SK-N-SH (cell line): ENCODE data around the gene SLC39A3. TPM values are rescaled to one million over a fixed set of nuclear protein-coding genes. Genes with fewer than 3 reads are reported as not detected.

ENCODE experiments used
- CTCF ChIA-PET: fragments of 300-600, 350-600 bp; formaldehyde crosslinking; extraction: SDS; loops from one replicate; lab custom pipeline; 2021; lab: Yijun Ruan, JAX
- POLR2A ChIA-PET: fragments of 350-600 bp; sonication (Branson Sonifier 250); formaldehyde crosslinking; extraction: SDS; loops from one replicate; lab custom pipeline; 2020; ENCODE audit warnings: antibody characterized with exemption, inconsistent platforms; lab: Yijun Ruan, JAX
- DNase-seq: peaks from one replicate; pipeline ENCODE4 v3.0.0; 2012
- H2AFZ ChIP-seq: fragments of 200-600 bp; sonication (generic); 2 replicates; pipeline ENCODE4 v1.8.1; 2016; ENCODE audit warnings: antibody characterized with exemption, mild to moderate bottlenecking, low read depth
- H3F3A ChIP-seq: fragments of 200-600 bp; sonication (generic); replicated peaks from 2 replicates; pipeline ENCODE3; 2016; ENCODE audit warnings: antibody characterized with exemption, mild to moderate bottlenecking; ENCODE audit not compliant: insufficient read depth
- H3K27ac ChIP-seq, 2 experiments: fragments of 200-500 bp in 1 of 2; fragments of 200-600 bp in 1 of 2; sonication (Bioruptor generic) in 1 of 2; sonication (generic), shearing (Covaris generic) in 1 of 2; 2 replicates each; pipeline versions ENCODE4 v1.5.1 to v1.6.1; 2014 to 2016; ENCODE audit warnings: low read depth in 2 of 2, inconsistent platforms in 1 of 2, low read length in 1 of 2, mild to moderate bottlenecking in 1 of 2, mixed read lengths in 1 of 2
- H3K27me3 ChIP-seq: fragments of 200-600 bp; sonication (generic), shearing (Covaris generic); 2 replicates; pipeline ENCODE4 v1.6.1; 2016; ENCODE audit warnings: mixed run types; ENCODE audit not compliant: insufficient read depth
- H3K36me3 ChIP-seq, 2 experiments: fragments of 200-500 bp in 1 of 2; fragments of 200-600 bp in 1 of 2; sonication (Bioruptor generic) in 1 of 2; sonication (generic) in 1 of 2; replicated peaks in 1 of 2; 2 replicates each; pipeline versions ENCODE3 to v1.5.1; 2014 to 2016; ENCODE audit warnings: low read length in 1 of 2, mild to moderate bottlenecking in 1 of 2; ENCODE audit not compliant: insufficient read depth in 2 of 2, control insufficient read depth in 1 of 2
- H3K4me1 ChIP-seq, 2 experiments: fragments of 200-500 bp in 1 of 2; fragments of 200-600 bp in 1 of 2; sonication (Bioruptor generic) in 1 of 2; sonication (generic), shearing (Covaris generic) in 1 of 2; 2 replicates each; pipeline versions ENCODE4 v1.5.1 to v1.6.1; 2014 to 2016; ENCODE audit warnings: low read depth in 1 of 2, low read length in 1 of 2, mixed run types in 1 of 2; ENCODE audit not compliant: insufficient read depth in 2 of 2, control insufficient read depth in 1 of 2
- H3K4me2 ChIP-seq: fragments of 200-600 bp; sonication (generic), shearing (Covaris generic); 2 replicates; pipeline ENCODE4 v1.6.1; 2017; ENCODE audit warnings: mixed run types
- H3K4me3 ChIP-seq, 2 experiments: fragments of 200-500 bp in 1 of 2; fragments of 200-600 bp in 1 of 2; sonication (Bioruptor generic) in 1 of 2; sonication (generic), shearing (Covaris generic) in 1 of 2; 2 replicates each; pipeline versions ENCODE4 v1.5.1 to v1.8.1; 2014 to 2016; ENCODE audit warnings: low read depth in 2 of 2, inconsistent platforms in 1 of 2, low read length in 1 of 2, mild to moderate bottlenecking in 1 of 2, mixed read lengths in 1 of 2, moderate library complexity in 1 of 2
- H3K79me2 ChIP-seq: fragments of 200-600 bp; sonication (generic); 2 replicates; pipeline ENCODE4 v1.8.1; 2017; ENCODE audit warnings: mild to moderate bottlenecking; ENCODE audit not compliant: insufficient read depth
- H3K9ac ChIP-seq: fragments of 200-600 bp; sonication (generic); 2 replicates; pipeline ENCODE4 v1.6.1; 2017; ENCODE audit warnings: mixed run types
- H3K9me2 ChIP-seq: fragments of 200-600 bp; sonication (generic); 2 replicates; pipeline ENCODE4 v1.6.1; 2017; ENCODE audit warnings: mixed run types
- H3K9me3 ChIP-seq: fragments of 200-600 bp; sonication (generic); 2 replicates; pipeline ENCODE4 v1.6.1; 2017; ENCODE audit warnings: mixed run types, mild to moderate bottlenecking, moderate library complexity
- H4K20me1 ChIP-seq: fragments of 200-600 bp; sonication (generic); 2 replicates; pipeline ENCODE4 v1.6.1; 2017; ENCODE audit warnings: mild to moderate bottlenecking, mixed run types; ENCODE audit not compliant: insufficient read depth
- CTCF ChIP-seq: fragments of 200-600 bp; sonication (generic); IDR thresholded peaks from 2 replicates; pipeline ENCODE4 v1.6.1; 2017; ENCODE audit warnings: antibody characterized with exemption, mild to moderate bottlenecking, moderate library complexity
- EZH2phosphoT487 ChIP-seq: fragments of 200-600 bp; sonication (generic); IDR thresholded peaks from 2 replicates; pipeline ENCODE4 v1.6.1; 2017; ENCODE audit warnings: low read depth, mixed run types, mild to moderate bottlenecking, antibody characterized with exemption, moderate library complexity, borderline replicate concordance
- FOSL2 ChIP-seq: IDR thresholded peaks from 2 replicates; pipeline ENCODE4 v1.4.0; 2012; ENCODE audit warnings: low read depth, mild to moderate bottlenecking, moderate library complexity, borderline replicate concordance
- FOXM1 ChIP-seq: IDR thresholded peaks from 2 replicates; pipeline ENCODE4 v1.4.0; 2012; ENCODE audit warnings: low read depth, mild to moderate bottlenecking
- IRF3 ChIP-seq: fragments of 150-350 bp; IDR thresholded peaks from 2 replicates; pipeline ENCODE4 v1.6.1; 2016; ENCODE audit warnings: mild to moderate bottlenecking, low read depth, low read length
- JUND ChIP-seq: IDR thresholded peaks from 2 replicates; pipeline ENCODE4 v1.4.0; 2012
- MAX ChIP-seq: IDR thresholded peaks from 2 replicates; pipeline ENCODE4 v1.4.0; 2012; ENCODE audit warnings: low read depth
- MXI1 ChIP-seq: IDR thresholded peaks from 2 replicates; pipeline ENCODE4 v1.6.1; 2012; ENCODE audit warnings: mild to moderate bottlenecking, low read depth, low read length, improper control_type of control experiment
- NRF1 ChIP-seq: IDR thresholded peaks from 2 replicates; pipeline ENCODE4 v1.6.1; 2012; ENCODE audit warnings: low read depth, mild to moderate bottlenecking, low read length
- PBX3 ChIP-seq: IDR thresholded peaks from 2 replicates; pipeline ENCODE4; 2012
- RAD21 ChIP-seq: IDR thresholded peaks from 2 replicates; pipeline ENCODE4 v1.6.1; 2012; ENCODE audit warnings: mild to moderate bottlenecking, low read length
- RFX5 ChIP-seq: IDR thresholded peaks from 2 replicates; pipeline ENCODE4 v1.6.1; 2012; ENCODE audit warnings: mild to moderate bottlenecking, improper control_type of control experiment, low read length
- RXRA ChIP-seq: IDR thresholded peaks from 2 replicates; pipeline ENCODE4 v1.4.0; 2012; ENCODE audit warnings: low read depth, mild to moderate bottlenecking, borderline replicate concordance
- SIN3A ChIP-seq: IDR thresholded peaks from 2 replicates; pipeline ENCODE4 v1.6.1; 2012; ENCODE audit warnings: low read depth, mild to moderate bottlenecking, low read length, moderate library complexity, borderline replicate concordance
- SMC3 ChIP-seq: IDR thresholded peaks from 2 replicates; pipeline ENCODE4 v1.6.1; 2012; ENCODE audit warnings: low read depth, low read length, improper control_type of control experiment
- TAF1 ChIP-seq: IDR thresholded peaks from 2 replicates; pipeline ENCODE4 v1.6.1; 2012; ENCODE audit warnings: low read depth, mild to moderate bottlenecking, low read length, moderate library complexity, borderline replicate concordance
- USF1 ChIP-seq: IDR thresholded peaks from 2 replicates; pipeline ENCODE4 v1.4.0; 2012; ENCODE audit warnings: low read depth, borderline replicate concordance
- WGBS: methylation state at CpG from one replicate; pipeline ENCODE4 v1.1.6; 2017; ENCODE audit warnings: low lambda C conversion rate; 5-methylcytosine and 5-hydroxymethylcytosine counted together
- polyA plus RNA-seq, 3 experiments: library from polyadenylated mRNA; depleted of rRNA; stranded (reverse); fragments of >200 nt; gene quantifications; 2 replicates each; pipeline ENCODE4 v1.2.3, GENCODE V29; 2012

The SLC39A3 gene
- polyA plus RNA-seq, 1 of the 3 experiments (the other 2 are of a cell fraction) = 45.2 TPM

- TF ChIP-seq NRF1 (no peak), SIN3A (no peak), MXI1 (no peak)
These were observed 11.1 kb upstream of the SLC39A3 start (continued) for GRCh38 chr19:2750808-2751437.

GRCh38 chr19:2747349-2747748 is 7.5 kb upstream of the SLC39A3 start:
- Histone ChIP-seq H4K20me1 (no peaks in the 10 kb centered on the region), H3K4me1 (peaks cover 0 to 3% of the 10 kb centered on the region in 2 experiments; a peak in 1 of 4 replicates), H3K4me2 (no peak overlapping the region), H3K9me3 (no peaks in the 10 kb centered on the region), H3F3A (peaks cover 3% of the 10 kb centered on the region), H3K9me2 (no peaks in the 10 kb centered on the region), H3K27me3 (peaks cover 5% of the 10 kb centered on the region; the same call in 1 of the 2 replicates), H3K36me3 (no peaks in the 10 kb centered on the region), H2AFZ (no peak overlapping the region), H3K9ac (no peak overlapping the region), H3K4me3 (no peak overlapping the region), H3K79me2 (no peaks in the 10 kb centered on the region), H3K27ac (no peak overlapping the region)
- TF ChIP-seq USF1 (no peak), MXI1 (no peak), MAX (no peak), FOSL2 (no peak), EZH2phosphoT487 (no peak), TAF1 (no peak), PBX3 (no peak), IRF3 (no peak), NRF1 (no peak)
- CTCF ChIA-PET = interaction anchor here (1.0 to 9.1 kb wide), 3 partner anchors 8 to 99 kb away, joined by 10 to 142 read pairs (median 23); partner anchors contain the start of gene SLC39A3
- DNase-seq = no peak
- POLR2A ChIA-PET = no interaction called here
- WGBS = 61% methylated on average over 7 of the region's 7 CpGs

GRCh38 chr19:2744113-2744512 is 4.3 kb upstream of the SLC39A3 start:
- no peak for DNase-seq
- ChIA-PET POLR2A (no interaction called here), CTCF (interaction anchor here (2.2 kb wide), 1 partner anchor 96 kb away, joined by 10 read pairs; no protein-coding TSS in a partner anchor)
- Histone ChIP-seq H3K9me2 (no peaks in the 10 kb centered on the region), H3K4me3 (no peak overlapping the region), H3K27ac (no peak overlapping the region), H3K79me2 (no peaks in the 10 kb centered on the region), H3F3A (no peaks in the 10 kb centered on the region), H3K9ac (no peak overlapping the region), H3K36me3 (no peaks in the 10 kb centered on the region), H4K20me1 (no peaks in the 10 kb centered on the region), H2AFZ (no peak overlapping the region), H3K9me3 (no peaks in the 10 kb centered on the region), H3K4me1 (peaks cover 0 to 6% of the 10 kb centered on the region in 2 experiments; a peak in 1 of 4 replicates), H3K27me3 (peaks cover 5% of the 10 kb centered on the region; the same call in 1 of the 2 replicates), H3K4me2 (no peak overlapping the region)
- 7% methylated on average over 4 of the region's 4 CpGs for WGBS
- TF ChIP-seq RXRA = no peak
- TF ChIP-seq RFX5 = no peak
- no peak for TF ChIP-seq JUND
- no peak for TF ChIP-seq FOXM1
- TF ChIP-seq EZH2phosphoT487 = no peak
- TF ChIP-seq SMC3 = no peak
- no peak for TF ChIP-seq CTCF
- TF ChIP-seq MAX = no peak
- TF ChIP-seq RAD21 = no peak
